ENCODE data around the gene SH3BGRL. TPM values are rescaled to one million over a fixed set of nuclear protein-coding genes. Genes with fewer than 3 reads are reported as not detected.
"Not testable (repeated sequence)": the region's sequence is repeated elsewhere in the genome, so short reads cannot be mapped to it uniquely, and the experiment has no call there.

The SH3BGRL gene
- total RNA-seq, 4 donors from 2014 or later, result 29.9 to 111 (median 73.9) TPM

GRCh38 chrX:81338924-81339323 is 137.0 kb downstream of the SH3BGRL start:
- no peak for DNase-seq
- no peaks in the 10 kb centered on the region for H3K27me3 ChIP-seq
- no peaks in the 10 kb centered on the region for H3K4me1 ChIP-seq
- no peaks in the 10 kb centered on the region for H3K9me3 ChIP-seq
- no peaks in the 10 kb centered on the region for H3K36me3 ChIP-seq
- intact Hi-C loops (cut with DNase I), result no loop called here
- 90 to 100% methylated on average over 1 of the region's 1 CpG for WGBS, 2 donors
- TF ChIP-seq POLR2A (IDR thresholded peaks at IDR 0.05) (no peak), CTCF (IDR thresholded peaks at IDR 0.05) (no peak)
- H3K4me3 ChIP-seq, result no peak overlapping the region
- no peak overlapping the region for H3K27ac ChIP-seq

- H3K4me3 ChIP-seq; H3K9me3 ChIP-seq; H3K4me1 ChIP-seq; DNase-seq; H3K27me3 ChIP-seq; intact Hi-C loops (cut with DNase I); H3K36me3 ChIP-seq; H3K27ac ChIP-seq: not testable (repeated sequence)
- WGBS, 2 donors, result 90% methylated on average over 9 of the region's 14 CpGs; no CpG with 5 or more reads in 1 of the 2 donors
Measured at GRCh38 chrX:81345296-81345695, 143.4 kb downstream of the SH3BGRL start.

Other genes with a start within 250 kb of the SH3BGRL start
- 1 to 10 TPM in 3 of 4 donors, under 1 TPM in 1; 0.50 to 9.3 (median 2.3) TPM for gene HMGN5, start 189 bp upstream of the SH3BGRL start, total RNA-seq